ENCODE measurements around the gene SLC12A2. TPM values are rescaled to one million over a fixed set of nuclear protein-coding genes. Genes with fewer than 3 reads are reported as not detected.

The SLC12A2 gene
- total and polyA plus RNA-seq, 2 experiments from 2014 or later: 8.1 to 21.3 TPM

GRCh38 chr5:128060644-128061385 is 22.8 kb upstream of the SLC12A2 start:
- no peaks in the 10 kb centered on the region for H3F3A ChIP-seq (replicated peaks; ENCODE audit: low read depth)
- H3K4me1 ChIP-seq (ENCODE audit: insufficient read depth): no peaks in the 10 kb centered on the region
- ATAC-seq (no peak), DNase-seq (ENCODE audit: low spot score) (no peak)
- H3K9me2 ChIP-seq (ENCODE audit: insufficient read depth): no peaks in the 10 kb centered on the region
- H4K20me1 ChIP-seq (replicated peaks; ENCODE audit: insufficient read depth): no peaks in the 10 kb centered on the region
- Mint-ChIP-seq H3K4me1 (no peaks in the 10 kb centered on the region), H3K27ac (no peak overlapping the region), H3K36me3 (ENCODE audit: low read depth) (no peaks in the 10 kb centered on the region; the same call in 2 of the 3 replicates), H3K27me3 (ENCODE audit: insufficient read depth, low read depth, poor library complexity) (no peaks in the 10 kb centered on the region), H3K9me3 (no peaks in the 10 kb centered on the region), H3K4me3 (no peak overlapping the region)
- H3K27me3 ChIP-seq (ENCODE audit: insufficient read depth): no peaks in the 10 kb centered on the region
- no peak overlapping the region for H2AFZ ChIP-seq
- no peaks in the 10 kb centered on the region for H3K36me3 ChIP-seq (ENCODE audit: insufficient read depth)
- no peak overlapping the region for H3K27ac ChIP-seq (ENCODE audit: low read depth)
- no peak overlapping the region for H3K4me3 ChIP-seq
- H3K79me2 ChIP-seq (replicated peaks; ENCODE audit: insufficient read depth): no peaks in the 10 kb centered on the region
- no peak for TF ChIP-seq JUNB (IDR thresholded peaks at IDR 0.05; ENCODE audit: unreplicated experiment)
- TF ChIP-seq EZH2 (IDR thresholded peaks at IDR 0.05; ENCODE audit: low read depth, unreplicated experiment): no peak
- TF ChIP-seq REST (IDR thresholded peaks at IDR 0.05; ENCODE audit: unreplicated experiment): no peak
- no peak for TF ChIP-seq ZNF331 (CRISPR knock-in tag; IDR thresholded peaks at IDR 0.05; ENCODE audit: low read depth)
- no peak for TF ChIP-seq ZNF462 (CRISPR knock-in tag; IDR thresholded peaks at IDR 0.05)
- no peak for TF ChIP-seq POLR2AphosphoS5 (IDR thresholded peaks at IDR 0.05; ENCODE audit: low read depth)
- no peak for TF ChIP-seq ZNF114 (CRISPR knock-in tag; IDR thresholded peaks at IDR 0.05)
- no peak for TF ChIP-seq EZH2phosphoT487 (IDR thresholded peaks at IDR 0.05; ENCODE audit: unreplicated experiment)
- TF ChIP-seq STAT1 (IDR thresholded peaks at IDR 0.05; ENCODE audit: unreplicated experiment): no peak
- TF ChIP-seq ETS1 (IDR thresholded peaks at IDR 0.05): no peak
- no peak for TF ChIP-seq CREB1 (CRISPR knock-in tag; IDR thresholded peaks at IDR 0.05; ENCODE audit: low read depth)
- TF ChIP-seq CTCF (conservative IDR thresholded peaks at IDR 0.05; ENCODE audit: low read depth in 2 of 2): no peak
- no peak for TF ChIP-seq NANOG (IDR thresholded peaks at IDR 0.05; ENCODE audit: borderline replicate concordance)
- H3K4me2 ChIP-seq: no peak overlapping the region

All from GM23338 (cell line).